ENCODE results near the gene GARIN5B.

GARIN5B gene

GRCh38 chr19:55353803-55354697, 9.0 kb downstream of the GARIN5B start:
- in situ Hi-C loops (cut with MboI; ENCODE audit: low pct_unique_long_range_greater_than_20kb, low sequenced_read_pairs) = no loop called here
- DNase-seq = peak; percentile 81

- DNase-seq = no peak
- in situ Hi-C loops (cut with MboI; ENCODE audit: low pct_unique_long_range_greater_than_20kb, low sequenced_read_pairs) = no loop called here
Measured at GRCh38 chr19:55353356-55353802, 9.7 kb downstream of the GARIN5B start.

- DNase-seq = no peak
- in situ Hi-C loops (cut with MboI; ENCODE audit: low pct_unique_long_range_greater_than_20kb, low sequenced_read_pairs) = no loop called here
Measured at GRCh38 chr19:55352549-55353145, 10.4 kb downstream of the GARIN5B start.

- in situ Hi-C loops (cut with MboI; ENCODE audit: low pct_unique_long_range_greater_than_20kb, low sequenced_read_pairs) = no loop called here
- DNase-seq = no peak
Measured at GRCh38 chr19:55352040-55352439, 11.0 kb downstream of the GARIN5B start.

GRCh38 chr19:55350620-55351315, 12.3 kb downstream of the GARIN5B start:
- in situ Hi-C loops (cut with MboI; ENCODE audit: low pct_unique_long_range_greater_than_20kb, low sequenced_read_pairs) = no loop called here
- no peak for DNase-seq

GRCh38 chr19:55348317-55349034, 14.6 kb downstream of the GARIN5B start:
- no peak for DNase-seq
- in situ Hi-C loops (cut with MboI; ENCODE audit: low pct_unique_long_range_greater_than_20kb, low sequenced_read_pairs) = no loop called here

- DNase-seq = no peak
- in situ Hi-C loops (cut with MboI; ENCODE audit: low pct_unique_long_range_greater_than_20kb, low sequenced_read_pairs) = no loop called here
Measured at GRCh38 chr19:55347442-55348009, 15.5 kb downstream of the GARIN5B start.

GRCh38 chr19:55346725-55347441, 16.2 kb downstream of the GARIN5B start:
- DNase-seq = no peak
- in situ Hi-C loops (cut with MboI; ENCODE audit: low pct_unique_long_range_greater_than_20kb, low sequenced_read_pairs) = no loop called here

GRCh38 chr19:55345818-55346724, 17.0 kb downstream of the GARIN5B start:
- DNase-seq = no peak
- in situ Hi-C loops (cut with MboI; ENCODE audit: low pct_unique_long_range_greater_than_20kb, low sequenced_read_pairs) = no loop called here

GRCh38 chr19:55345101-55345817, 17.8 kb downstream of the GARIN5B start:
- in situ Hi-C loops (cut with MboI; ENCODE audit: low pct_unique_long_range_greater_than_20kb, low sequenced_read_pairs) = no loop called here
- DNase-seq = no peak

- DNase-seq = no peak
- in situ Hi-C loops (cut with MboI; ENCODE audit: low pct_unique_long_range_greater_than_20kb, low sequenced_read_pairs) = no loop called here
Measured at GRCh38 chr19:55344444-55344843, 18.6 kb downstream of the GARIN5B start.

- in situ Hi-C loops (cut with MboI; ENCODE audit: low pct_unique_long_range_greater_than_20kb, low sequenced_read_pairs) = no loop called here
- DNase-seq = no peak
Measured at GRCh38 chr19:55341595-55342531, 21.2 kb downstream of the GARIN5B start.

- peak; percentile 35 for DNase-seq
- in situ Hi-C loops (cut with MboI; ENCODE audit: low pct_unique_long_range_greater_than_20kb, low sequenced_read_pairs) = no loop called here
Measured at GRCh38 chr19:55341171-55341588, 21.9 kb downstream of the GARIN5B start.

GRCh38 chr19:55340784-55341147, 22.3 kb downstream of the GARIN5B start:
- DNase-seq = peak; percentile 22
- in situ Hi-C loops (cut with MboI; ENCODE audit: low pct_unique_long_range_greater_than_20kb, low sequenced_read_pairs) = no loop called here

- peak; percentile 18 for DNase-seq
- in situ Hi-C loops (cut with MboI; ENCODE audit: low pct_unique_long_range_greater_than_20kb, low sequenced_read_pairs) = no loop called here
Measured at GRCh38 chr19:55339889-55340783, 22.9 kb downstream of the GARIN5B start.
